HG03280 (cell line): ENCODE data around the gene RPS6KA3.
A peak's percentile ranks its signal among the peaks of the same experiment; 100 is the strongest.

Source experiments
- ATAC-seq: cut with Tn5 transposase; IDR thresholded peaks from one replicate; pipeline ENCODE4 v1.9.1; 2021; ENCODE audit warnings: mild to moderate bottlenecking, moderate library complexity; ENCODE audit not compliant: unreplicated experiment

Gene RPS6KA3

GRCh38 chrX:20149326-20149725, 117.4 kb downstream of the RPS6KA3 start:
- ATAC-seq, result no peak

- no peak for ATAC-seq
Measured at GRCh38 chrX:20147561-20147960, 119.1 kb downstream of the RPS6KA3 start.

GRCh38 chrX:20144491-20144890, 122.2 kb downstream of the RPS6KA3 start:
- ATAC-seq, result no peak

GRCh38 chrX:20143561-20143960, 123.1 kb downstream of the RPS6KA3 start:
- ATAC-seq, result no peak

GRCh38 chrX:20143111-20143510, 123.6 kb downstream of the RPS6KA3 start:
- no peak for ATAC-seq

GRCh38 chrX:20141281-20142220, 125.2 kb downstream of the RPS6KA3 start, which contains the start of gene EIF1AX:
TSS of gene EIF1AX (minus strand) at chrX:20141838. CDS start at chrX:20141640, 198 bp downstream.
- peak; percentile 99 for ATAC-seq

- no peak for ATAC-seq
Measured at GRCh38 chrX:20140420-20140819, 126.3 kb downstream of the RPS6KA3 start.

GRCh38 chrX:20139966-20140365, 126.7 kb downstream of the RPS6KA3 start:
- no peak for ATAC-seq

- ATAC-seq, result no peak
Measured at GRCh38 chrX:20135944-20136343, 130.8 kb downstream of the RPS6KA3 start.

GRCh38 chrX:20132666-20133065, 134.0 kb downstream of the RPS6KA3 start:
- no peak for ATAC-seq

- no peak for ATAC-seq
Measured at GRCh38 chrX:20130357-20130756, 136.4 kb downstream of the RPS6KA3 start.

- no peak for ATAC-seq
Measured at GRCh38 chrX:20129547-20129946, 137.2 kb downstream of the RPS6KA3 start.

GRCh38 chrX:20128670-20129069, 138.0 kb downstream of the RPS6KA3 start:
- no peak for ATAC-seq

- peak; percentile 72 for ATAC-seq
Measured at GRCh38 chrX:20127440-20127839, 139.3 kb downstream of the RPS6KA3 start.

GRCh38 chrX:20126833-20127232, 139.9 kb downstream of the RPS6KA3 start:
- ATAC-seq, result peak; percentile 61

- ATAC-seq, result no peak
Measured at GRCh38 chrX:20124964-20125363, 141.7 kb downstream of the RPS6KA3 start.

GRCh38 chrX:20118065-20118824, 148.5 kb downstream of the RPS6KA3 start:
- ATAC-seq, result no peak

- no peak for ATAC-seq
Measured at GRCh38 chrX:20116577-20117240, 150.0 kb downstream of the RPS6KA3 start, which contains the start of gene MAP7D2. TSS of gene MAP7D2 (minus strand) at chrX:20116907. CDS start at chrX:20116879, 28 bp downstream.

GRCh38 chrX:20116087-20116576, 150.6 kb downstream of the RPS6KA3 start:
- ATAC-seq, result no peak

GRCh38 chrX:20112022-20112774, 154.5 kb downstream of the RPS6KA3 start:
- ATAC-seq, result no peak
